ENCODE results near the gene KEL. TPM values are rescaled to one million over a fixed set of nuclear protein-coding genes. Genes with fewer than 3 reads are reported as not detected.

Gene KEL
- total RNA-seq, 1 donor from 2014 or later: 4.5 TPM

- DNase-seq: no peak
Observed at GRCh38 chr7:142896741-142897379, 65.3 kb downstream of the KEL start.

GRCh38 chr7:142896151-142896550, 66.0 kb downstream of the KEL start:
- no peak for DNase-seq

- DNase-seq: no peak
Observed at GRCh38 chr7:142894985-142895593, 67.1 kb downstream of the KEL start.

GRCh38 chr7:142894112-142894984, 67.8 kb downstream of the KEL start:
- DNase-seq: no peak

GRCh38 chr7:142892951-142893350, 69.2 kb downstream of the KEL start:
- DNase-seq: no peak

- no peak for DNase-seq
Observed at GRCh38 chr7:142891490-142892082, 70.6 kb downstream of the KEL start.

Other genes starting within 250 kb of the KEL start
- gene PRSS1, start 212.9 kb downstream of the KEL start, total RNA-seq: not detected
- not detected for gene PRSS2, start 191.4 kb downstream of the KEL start, total RNA-seq
- 34.7 TPM for gene EPHB6, start 107.3 kb downstream of the KEL start, total RNA-seq
- 1.8 TPM for gene TRPV6, start 76.6 kb downstream of the KEL start, total RNA-seq
- gene TRPV5, start 28.6 kb downstream of the KEL start, total RNA-seq: 0.10 TPM
- not detected for gene LLCFC1, start 22.9 kb downstream of the KEL start, total RNA-seq
- 0.20 TPM for gene OR9A2, start 64.8 kb upstream of the KEL start, total RNA-seq
- gene OR6V1, start 90.0 kb upstream of the KEL start, total RNA-seq: not detected
- not detected for gene PIP, start 169.7 kb upstream of the KEL start, total RNA-seq
- not detected for gene TAS2R39, start 221.1 kb upstream of the KEL start, total RNA-seq

Measured in skin of body (tissue), 2 donors.